CD4-positive, alpha-beta T cell treated with Interferon alpha-2 for 1 hour (primary cell): Measurements from ENCODE around the gene GLI3.

Source experiments
- DNase-seq, 2 donors: peaks; one replicate each; pipeline ENCODE4 v3.0.0-alpha.2; 2020 to 2022

Gene GLI3

GRCh38 chr7:42235741-42236161 lies 1.3 kb downstream of the GLI3 start:
- no peak for DNase-seq

GRCh38 chr7:42234736-42235135 lies 2.3 kb downstream of the GLI3 start:
- DNase-seq: no peak

GRCh38 chr7:42233695-42234331 lies 3.2 kb downstream of the GLI3 start:
- DNase-seq: no peak

GRCh38 chr7:42233171-42233570 lies 3.8 kb downstream of the GLI3 start:
- no peak for DNase-seq

GRCh38 chr7:42232275-42232674 lies 4.7 kb downstream of the GLI3 start:
- no peak for DNase-seq

GRCh38 chr7:42231043-42231787 lies 5.8 kb downstream of the GLI3 start:
- no peak for DNase-seq

- no peak for DNase-seq
Observed at GRCh38 chr7:42227936-42228591, 8.9 kb downstream of the GLI3 start.

GRCh38 chr7:42227541-42227935 lies 9.5 kb downstream of the GLI3 start:
- peak in 1 of 2 donors; percentile 6 for DNase-seq

GRCh38 chr7:42227021-42227420 lies 10.0 kb downstream of the GLI3 start:
- DNase-seq: no peak

GRCh38 chr7:42226354-42226941 lies 10.6 kb downstream of the GLI3 start:
- no peak for DNase-seq

GRCh38 chr7:42224391-42225003 lies 12.5 kb downstream of the GLI3 start:
- DNase-seq: no peak

GRCh38 chr7:42222891-42223290 lies 14.1 kb downstream of the GLI3 start:
- no peak for DNase-seq

- DNase-seq: no peak
Observed at GRCh38 chr7:42222125-42222524, 14.9 kb downstream of the GLI3 start.

GRCh38 chr7:42221304-42221703 lies 15.7 kb downstream of the GLI3 start:
- no peak for DNase-seq

GRCh38 chr7:42219447-42219846 lies 17.6 kb downstream of the GLI3 start:
- DNase-seq: no peak

GRCh38 chr7:42218248-42218647 lies 18.8 kb downstream of the GLI3 start:
- no peak for DNase-seq

GRCh38 chr7:42217548-42217947 lies 19.5 kb downstream of the GLI3 start:
- no peak for DNase-seq

- no peak for DNase-seq
Observed at GRCh38 chr7:42217053-42217452, 20.0 kb downstream of the GLI3 start.

GRCh38 chr7:42214060-42214679 lies 22.8 kb downstream of the GLI3 start:
- no peak for DNase-seq

GRCh38 chr7:42213093-42213492 lies 23.9 kb downstream of the GLI3 start:
- no peak for DNase-seq

- no peak for DNase-seq
Observed at GRCh38 chr7:42212541-42213090, 24.4 kb downstream of the GLI3 start.

- no peak for DNase-seq
Observed at GRCh38 chr7:42211938-42212337, 25.1 kb downstream of the GLI3 start.
